Measurements from ENCODE around the gene UBR7.

DNA sequence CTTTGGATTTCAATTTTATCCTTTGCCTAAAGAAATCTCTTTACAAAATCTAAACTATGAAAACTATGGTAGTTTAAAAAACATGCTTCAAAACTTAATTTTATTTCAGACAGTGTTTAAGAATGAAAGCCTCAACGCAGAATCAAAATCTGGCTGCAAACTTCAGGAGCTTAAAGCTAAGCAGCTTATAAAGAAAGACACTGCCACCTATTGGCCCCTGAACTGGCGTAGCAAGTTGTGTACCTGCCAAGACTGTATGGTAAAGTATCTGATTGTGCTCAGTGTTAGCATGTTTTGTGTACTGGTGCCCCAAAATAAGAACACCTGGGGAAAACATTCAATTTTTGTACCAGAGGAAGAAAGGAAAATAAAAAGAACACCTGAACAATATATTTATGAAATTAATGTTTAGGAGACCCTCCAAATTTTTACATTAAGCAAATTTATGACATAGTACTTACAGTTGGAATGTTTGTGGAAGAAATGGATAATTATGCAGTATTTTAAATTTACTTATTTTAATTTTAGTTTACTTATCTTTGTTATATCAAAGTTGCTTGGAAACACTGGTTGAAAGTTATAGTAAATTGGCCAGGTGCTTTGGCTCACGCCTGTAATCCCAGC lies 12.2 kb downstream of the UBR7 start:
- TF ChIP-seq, protein P1, sequence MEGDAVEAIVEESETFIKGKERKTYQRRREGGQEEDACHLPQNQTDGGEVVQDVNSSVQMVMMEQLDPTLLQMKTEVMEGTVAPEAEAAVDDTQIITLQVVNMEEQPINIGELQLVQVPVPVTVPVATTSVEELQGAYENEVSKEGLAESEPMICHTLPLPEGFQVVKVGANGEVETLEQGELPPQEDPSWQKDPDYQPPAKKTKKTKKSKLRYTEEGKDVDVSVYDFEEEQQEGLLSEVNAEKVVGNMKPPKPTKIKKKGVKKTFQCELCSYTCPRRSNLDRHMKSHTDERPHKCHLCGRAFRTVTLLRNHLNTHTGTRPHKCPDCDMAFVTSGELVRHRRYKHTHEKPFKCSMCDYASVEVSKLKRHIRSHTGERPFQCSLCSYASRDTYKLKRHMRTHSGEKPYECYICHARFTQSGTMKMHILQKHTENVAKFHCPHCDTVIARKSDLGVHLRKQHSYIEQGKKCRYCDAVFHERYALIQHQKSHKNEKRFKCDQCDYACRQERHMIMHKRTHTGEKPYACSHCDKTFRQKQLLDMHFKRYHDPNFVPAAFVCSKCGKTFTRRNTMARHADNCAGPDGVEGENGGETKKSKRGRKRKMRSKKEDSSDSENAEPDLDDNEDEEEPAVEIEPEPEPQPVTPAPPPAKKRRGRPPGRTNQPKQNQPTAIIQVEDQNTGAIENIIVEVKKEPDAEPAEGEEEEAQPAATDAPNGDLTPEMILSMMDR (IDR thresholded peaks at IDR 0.05): peak; percentile 80
- no peak for TF ChIP-seq ZFX (IDR thresholded peaks at IDR 0.05; ENCODE audit: borderline replicate concordance)

Measured in 22Rv1 (cell line).